Measurements from ENCODE around the gene RGS6.
"Not testable (repeated sequence)": the region's sequence is repeated elsewhere in the genome, so short reads cannot be mapped to it uniquely, and the experiment has no call there.

DNA sequence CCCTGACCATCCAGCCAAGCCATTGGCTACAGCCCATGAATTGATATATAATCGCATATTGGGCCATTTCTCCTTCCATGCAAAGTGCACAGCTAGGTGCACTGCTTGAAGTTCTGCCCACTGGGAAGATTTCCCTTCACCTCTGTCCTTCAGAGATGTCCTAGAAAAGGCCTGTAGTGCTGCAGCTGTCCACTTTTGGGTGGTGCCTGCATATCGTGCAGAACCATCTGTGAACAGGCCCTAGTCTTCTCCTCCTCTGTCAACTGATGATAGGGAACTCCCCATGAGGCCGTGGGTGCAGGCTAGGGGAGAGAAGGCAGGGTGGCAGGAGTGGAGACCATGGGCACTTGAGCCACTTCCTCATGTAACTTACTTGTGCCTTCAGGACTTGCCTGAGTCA is 6.0 kb downstream of the RGS6 start:
- TF ChIP-seq, protein P1, sequence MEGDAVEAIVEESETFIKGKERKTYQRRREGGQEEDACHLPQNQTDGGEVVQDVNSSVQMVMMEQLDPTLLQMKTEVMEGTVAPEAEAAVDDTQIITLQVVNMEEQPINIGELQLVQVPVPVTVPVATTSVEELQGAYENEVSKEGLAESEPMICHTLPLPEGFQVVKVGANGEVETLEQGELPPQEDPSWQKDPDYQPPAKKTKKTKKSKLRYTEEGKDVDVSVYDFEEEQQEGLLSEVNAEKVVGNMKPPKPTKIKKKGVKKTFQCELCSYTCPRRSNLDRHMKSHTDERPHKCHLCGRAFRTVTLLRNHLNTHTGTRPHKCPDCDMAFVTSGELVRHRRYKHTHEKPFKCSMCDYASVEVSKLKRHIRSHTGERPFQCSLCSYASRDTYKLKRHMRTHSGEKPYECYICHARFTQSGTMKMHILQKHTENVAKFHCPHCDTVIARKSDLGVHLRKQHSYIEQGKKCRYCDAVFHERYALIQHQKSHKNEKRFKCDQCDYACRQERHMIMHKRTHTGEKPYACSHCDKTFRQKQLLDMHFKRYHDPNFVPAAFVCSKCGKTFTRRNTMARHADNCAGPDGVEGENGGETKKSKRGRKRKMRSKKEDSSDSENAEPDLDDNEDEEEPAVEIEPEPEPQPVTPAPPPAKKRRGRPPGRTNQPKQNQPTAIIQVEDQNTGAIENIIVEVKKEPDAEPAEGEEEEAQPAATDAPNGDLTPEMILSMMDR (IDR thresholded peaks at IDR 0.05; ENCODE audit: insufficient read depth, low read depth, low read length), result not testable (repeated sequence)
- TF ChIP-seq EZH2 (IDR thresholded peaks at IDR 0.05; ENCODE audit: insufficient read depth, low read length), result not testable (repeated sequence)

All from astrocyte (in vitro differentiated cells and primary cell).